HepG2 (cell line): ENCODE results near the gene TC2N. TPM values are rescaled to one million over a fixed set of nuclear protein-coding genes. Genes with fewer than 3 reads are reported as not detected.

ENCODE experiments used
- ATAC-seq: fragments of 200-7000 bp; cut with Tn5 transposase; 3 replicates; pipeline ENCODE4 v1.9.1; 2020; ENCODE audit warnings: mild to moderate bottlenecking, moderate library complexity
- BruUV-seq: library from RNA; stranded (reverse); fragments of 400-500 nt; replicated peaks from 2 replicates; lab custom pipeline; 2021; lab: Mats Ljungman, UMichigan
- CTCF ChIA-PET: fragments of 300-600 bp; formaldehyde crosslinking; extraction: SDS; loops from one replicate; lab custom pipeline; 2021; ENCODE audit warnings: low total read pairs, inconsistent platforms, low intra/inter-chr PET ratio; lab: Yijun Ruan, JAX
- POLR2A ChIA-PET: fragments of 350-600 bp; sonication (Branson Sonifier 250); formaldehyde crosslinking; loops from one replicate; lab custom pipeline; 2020; ENCODE audit warnings: antibody characterized with exemption, inconsistent platforms; lab: Yijun Ruan, JAX
- DNase-seq: peaks from one replicate; pipeline ENCODE4 v3.0.0-alpha.2; 2015; ENCODE audit warnings: low spot score
- FAIRE-seq: peaks from 3 replicates; lab custom pipeline; 2011; peaks lifted over from hg19 to GRCh38; lab: Jason Lieb, UNC
- H2AFZ ChIP-seq: one replicate; pipeline ENCODE4 v1.6.1; 2011; ENCODE audit warnings: low read length, inconsistent platforms
- H3K27ac ChIP-seq: fragments of 300-600 bp; 3 replicates; pipeline ENCODE4 v1.8.0; 2011; ENCODE audit warnings: mixed run types, mild to moderate bottlenecking, mixed read lengths, low read length, inconsistent platforms; ENCODE audit not compliant: insufficient read depth; ENCODE audit errors: extremely low read length
- H3K27me3 ChIP-seq, 2 experiments: fragments of 200-600 bp in 1 of 2; 2 replicates in 1 of 2; 3 replicates in 1 of 2; pipeline versions ENCODE4 v1.6.0 to v1.8.0; 2011; ENCODE audit warnings: low read length in 2 of 2, mild to moderate bottlenecking in 2 of 2, moderate library complexity in 2 of 2, inconsistent platforms in 1 of 2; ENCODE audit not compliant: insufficient read depth in 2 of 2, control insufficient read depth in 1 of 2
- H3K36me3 ChIP-seq, 2 experiments: fragments of 200-600 bp in 1 of 2; replicated peaks in 1 of 2; 2 replicates in 1 of 2; 3 replicates in 1 of 2; pipeline versions ENCODE4 v1.5.1 to v1.8.0; 2011; ENCODE audit warnings: low read length in 2 of 2, inconsistent platforms in 1 of 2; ENCODE audit not compliant: insufficient read depth in 2 of 2, control insufficient read depth in 1 of 2
- H3K4me1 ChIP-seq: 2 replicates; pipeline ENCODE4 v1.5.1; 2012; ENCODE audit warnings: low read length, inconsistent platforms; ENCODE audit not compliant: insufficient read depth
- H3K4me2 ChIP-seq: 2 replicates; pipeline ENCODE4 v1.6.0; 2011; ENCODE audit warnings: low read depth, low read length, inconsistent platforms
- H3K4me3 ChIP-seq, 3 experiments: fragments of 200-600 bp in 1 of 3; sonication (generic), shearing (Covaris generic) in 1 of 3; replicated peaks in 1 of 3; 2 replicates each; pipeline ENCODE4 v1.5.1; 2011 to 2016; ENCODE audit warnings: low read length in 3 of 3, inconsistent platforms in 2 of 3, low read depth in 2 of 3, mild to moderate bottlenecking in 2 of 3, control low read depth in 1 of 3, mixed read lengths in 1 of 3; ENCODE audit not compliant: insufficient read depth in 1 of 3
- H3K79me2 ChIP-seq: one replicate; pipeline ENCODE4 v1.6.1; 2011; ENCODE audit warnings: low read length, inconsistent platforms; ENCODE audit not compliant: insufficient read depth
- H3K9ac ChIP-seq: 2 replicates; pipeline ENCODE4 v1.6.0; 2011; ENCODE audit warnings: mild to moderate bottlenecking, low read depth, low read length, inconsistent platforms; ENCODE audit not compliant: insufficient read depth
- H3K9me3 ChIP-seq: 2 replicates; pipeline ENCODE4 v1.5.1; 2012; ENCODE audit warnings: mild to moderate bottlenecking, low read length
- H4K20me1 ChIP-seq: 2 replicates; pipeline ENCODE4 v1.6.0; 2011; ENCODE audit warnings: inconsistent platforms, mild to moderate bottlenecking, low read length, moderate library complexity; ENCODE audit not compliant: insufficient read depth
- CENPT ChIP-seq: sonication (generic); formaldehyde crosslinking; IDR thresholded peaks from 2 replicates; pipeline ENCODE4 v1.8.0; 2022; ENCODE audit warnings: low read depth, mild to moderate bottlenecking, moderate library complexity, missing genetic modification reagents
- FLYWCH1 ChIP-seq: sonication (generic); formaldehyde crosslinking; IDR thresholded peaks from 2 replicates; pipeline ENCODE4 v1.8.1; 2023; ENCODE audit warnings: mild to moderate bottlenecking, missing genetic modification reagents
- HES4 ChIP-seq: sonication (generic); formaldehyde crosslinking; IDR thresholded peaks from 2 replicates; pipeline ENCODE4 v1.9.0; 2021; ENCODE audit warnings: mild to moderate bottlenecking, missing genetic modification reagents, borderline replicate concordance
- MTF1 ChIP-seq: sonication (generic); formaldehyde crosslinking; IDR thresholded peaks from 2 replicates; pipeline ENCODE4 v1.5.0; 2020; ENCODE audit warnings: missing genetic modification reagents
- RAD51 ChIP-seq: fragments of 450-650 bp; IDR thresholded peaks from 2 replicates; pipeline ENCODE4 v1.6.1; 2016; ENCODE audit warnings: borderline replicate concordance
- SMC3 ChIP-seq: IDR thresholded peaks from 2 replicates; pipeline ENCODE4 v1.6.1; 2011; ENCODE audit warnings: low read length, improper control_type of control experiment
- ZNF607 ChIP-seq: sonication (generic); formaldehyde crosslinking; IDR thresholded peaks from 2 replicates; pipeline ENCODE4 v1.5.1; 2020; ENCODE audit warnings: missing genetic modification reagents, mild to moderate bottlenecking, borderline replicate concordance
- WGBS: methylation state at CpG from one replicate; pipeline ENCODE4 v1.1.6; 2017; ENCODE audit warnings: low lambda C conversion rate; 5-methylcytosine and 5-hydroxymethylcytosine counted together
- in situ Hi-C: cut with HindIII; loops from 2 replicates; pipeline ENCODE4 v1.10.0; 2017; ENCODE audit warnings: low pct_unique_long_range_greater_than_20kb; ENCODE audit not compliant: extremely low pct_ligation_motif_present
- intact Hi-C: fragments of 100-400 bp; cut with micrococcal nuclease; formaldehyde crosslinking; loops from one replicate; pipeline ENCODE4 v1.10.0; 2022; ENCODE audit not compliant: unreplicated experiment
- polyA plus RNA-seq, 8 experiments: library from polyadenylated mRNA; depleted of rRNA in 3 of 8; stranded (reverse) in 7 of 8; unstranded in 1 of 8; fragments of >200 nt; fragmentation: Illumina TruSeq in 4 of 8; extraction: Trizol in 4 of 8; gene quantifications; 2 replicates each; pipeline versions ENCODE4 v1.2.1 to v1.2.3, GENCODE V29; 2011 to 2016; ENCODE audit warnings: low read depth in 4 of 8, missing spikeins in 1 of 8, mixed read lengths in 1 of 8; ENCODE audit not compliant: insufficient read depth in 1 of 8
- total RNA-seq, 5 experiments: library from RNA; depleted of rRNA; stranded (reverse); fragments of >200 nt; fragmentation: Illumina TruSeq; extraction: Trizol; gene quantifications; 2 replicates each; pipeline ENCODE4 v1.2.3, GENCODE V29; 2016; ENCODE audit warnings: low read depth in 1 of 5
- TF ChIP-seq, protein P1 (sequence below): sonication (generic); formaldehyde crosslinking; IDR thresholded peaks from one replicate; pipeline ENCODE4 v1.5.1; 2020; ENCODE audit warnings: mild to moderate bottlenecking, missing genetic modification reagents; ENCODE audit errors: not compliant biosample characterization
- TF ChIP-seq, protein P2 (sequence below): sonication (generic); formaldehyde crosslinking; IDR thresholded peaks from 2 replicates; pipeline ENCODE4 v1.4.0; 2020; ENCODE audit warnings: missing genetic modification reagents, mild to moderate bottlenecking, borderline replicate concordance

The TC2N gene
- total and polyA plus RNA-seq, 2 of the 13 experiments (the other 11 are each of a cell fraction or from before 2014, with no cell fraction given), result 0.03 TPM; not detected in 1

DNA sequence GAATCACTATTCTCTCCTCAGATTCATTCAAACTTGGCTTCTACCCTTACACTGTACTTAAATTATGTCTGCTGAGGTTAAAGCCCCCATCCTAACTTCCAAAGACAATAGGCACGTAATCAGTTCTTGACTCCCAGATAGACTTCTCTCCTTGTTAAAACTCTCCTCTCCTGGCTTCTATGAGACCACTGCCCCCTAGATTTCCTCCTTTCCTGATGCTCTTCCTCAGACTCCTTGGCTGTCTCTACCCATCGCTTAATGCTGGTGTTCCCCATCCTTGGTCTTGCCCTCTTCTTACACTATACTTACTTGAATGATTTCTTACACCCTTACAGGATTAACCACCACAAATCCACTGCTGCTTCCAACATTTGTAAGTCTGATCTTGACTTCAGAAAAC, 32.8 kb downstream of the TC2N start (continued):
- TF ChIP-seq, protein P1, sequence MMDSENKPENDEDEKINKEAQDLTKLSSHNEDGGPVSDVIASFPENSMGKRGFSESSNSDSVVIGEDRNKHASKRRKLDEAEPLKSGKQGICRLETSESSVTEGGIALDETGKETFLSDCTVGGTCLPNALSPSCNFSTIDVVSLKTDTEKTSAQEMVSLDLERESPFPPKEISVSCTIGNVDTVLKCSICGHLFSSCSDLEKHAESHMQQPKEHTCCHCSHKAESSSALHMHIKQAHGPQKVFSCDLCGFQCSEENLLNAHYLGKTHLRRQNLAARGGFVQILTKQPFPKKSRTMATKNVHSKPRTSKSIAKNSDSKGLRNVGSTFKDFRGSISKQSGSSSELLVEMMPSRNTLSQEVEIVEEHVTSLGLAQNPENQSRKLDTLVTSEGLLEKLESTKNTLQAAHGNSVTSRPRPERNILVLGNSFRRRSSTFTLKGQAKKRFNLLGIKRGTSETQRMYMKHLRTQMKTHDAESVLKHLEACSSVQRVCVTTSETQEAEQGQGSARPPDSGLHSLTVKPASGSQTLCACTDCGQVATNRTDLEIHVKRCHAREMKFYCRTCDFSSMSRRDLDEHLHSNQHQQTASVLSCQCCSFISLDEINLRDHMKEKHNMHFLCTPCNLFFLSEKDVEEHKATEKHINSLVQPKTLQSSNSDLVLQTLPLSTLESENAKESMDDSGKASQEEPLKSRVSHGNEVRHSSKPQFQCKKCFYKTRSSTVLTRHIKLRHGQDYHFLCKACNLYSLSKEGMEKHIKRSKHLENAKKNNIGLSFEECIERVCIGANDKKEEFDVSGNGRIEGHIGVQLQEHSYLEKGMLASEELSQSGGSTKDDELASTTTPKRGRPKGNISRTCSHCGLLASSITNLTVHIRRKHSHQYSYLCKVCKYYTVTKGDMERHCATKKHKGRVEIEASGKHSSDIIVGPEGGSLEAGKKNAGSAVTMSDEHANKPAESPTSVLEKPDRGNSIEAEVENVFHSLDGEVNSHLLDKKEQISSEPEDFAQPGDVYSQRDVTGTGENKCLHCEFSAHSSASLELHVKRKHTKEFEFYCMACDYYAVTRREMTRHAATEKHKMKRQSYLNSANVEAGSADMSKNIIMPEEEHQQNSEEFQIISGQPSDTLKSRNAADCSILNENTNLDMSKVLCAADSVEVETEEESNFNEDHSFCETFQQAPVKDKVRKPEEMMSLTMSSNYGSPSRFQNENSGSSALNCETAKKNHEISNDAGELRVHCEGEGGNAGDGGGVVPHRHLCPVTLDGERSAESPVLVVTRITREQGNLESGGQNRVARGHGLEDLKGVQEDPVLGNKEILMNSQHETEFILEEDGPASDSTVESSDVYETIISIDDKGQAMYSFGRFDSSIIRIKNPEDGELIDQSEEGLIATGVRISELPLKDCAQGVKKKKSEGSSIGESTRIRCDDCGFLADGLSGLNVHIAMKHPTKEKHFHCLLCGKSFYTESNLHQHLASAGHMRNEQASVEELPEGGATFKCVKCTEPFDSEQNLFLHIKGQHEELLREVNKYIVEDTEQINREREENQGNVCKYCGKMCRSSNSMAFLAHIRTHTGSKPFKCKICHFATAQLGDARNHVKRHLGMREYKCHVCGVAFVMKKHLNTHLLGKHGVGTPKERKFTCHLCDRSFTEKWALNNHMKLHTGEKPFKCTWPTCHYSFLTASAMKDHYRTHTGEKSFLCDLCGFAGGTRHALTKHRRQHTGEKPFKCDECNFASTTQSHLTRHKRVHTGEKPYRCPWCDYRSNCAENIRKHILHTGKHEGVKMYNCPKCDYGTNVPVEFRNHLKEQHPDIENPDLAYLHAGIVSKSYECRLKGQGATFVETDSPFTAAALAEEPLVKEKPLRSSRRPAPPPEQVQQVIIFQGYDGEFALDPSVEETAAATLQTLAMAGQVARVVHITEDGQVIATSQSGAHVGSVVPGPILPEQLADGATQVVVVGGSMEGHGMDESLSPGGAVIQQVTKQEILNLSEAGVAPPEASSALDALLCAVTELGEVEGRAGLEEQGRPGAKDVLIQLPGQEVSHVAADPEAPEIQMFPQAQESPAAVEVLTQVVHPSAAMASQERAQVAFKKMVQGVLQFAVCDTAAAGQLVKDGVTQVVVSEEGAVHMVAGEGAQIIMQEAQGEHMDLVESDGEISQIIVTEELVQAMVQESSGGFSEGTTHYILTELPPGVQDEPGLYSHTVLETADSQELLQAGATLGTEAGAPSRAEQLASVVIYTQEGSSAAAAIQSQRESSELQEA (CRISPR knock-in tag), result no peak

DNA sequence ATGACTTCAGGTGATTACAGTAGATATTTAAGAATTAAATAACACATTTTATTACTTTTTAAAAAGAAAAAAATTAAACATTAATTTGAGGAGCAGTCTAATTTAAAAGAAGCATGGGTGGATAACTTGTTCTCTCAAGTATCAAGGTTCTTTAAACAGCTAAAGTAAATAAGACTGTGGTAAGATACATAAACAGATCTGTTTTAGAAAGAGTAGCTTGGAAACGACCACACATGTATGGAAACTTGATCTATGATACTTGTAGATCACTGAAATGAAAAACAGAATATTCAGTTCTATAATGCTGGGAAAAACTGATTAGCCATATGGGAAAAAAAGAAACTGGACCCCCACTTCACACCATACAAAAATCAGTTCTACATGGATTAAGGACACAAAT, 36.0 kb downstream of the TC2N start:
- no peak overlapping the region for H3K9ac ChIP-seq
- H3K4me1 ChIP-seq, result no peaks in the 10 kb centered on the region
- FAIRE-seq (no peak), DNase-seq (no peak), ATAC-seq (no peak)
- H3K9me3 ChIP-seq, result no peaks in the 10 kb centered on the region
- ChIA-PET POLR2A (no interaction called here), CTCF (no interaction called here)
- intact Hi-C loops, result no loop called here
- in situ Hi-C loops, result no loop called here
- no peaks in the 10 kb centered on the region for H3K36me3 ChIP-seq
- no peaks in the 10 kb centered on the region for H4K20me1 ChIP-seq
- no peak overlapping the region for H3K4me2 ChIP-seq
- TF ChIP-seq FLYWCH1 (CRISPR knock-in tag) (no peak), ZNF607 (CRISPR knock-in tag) (no peak), MTF1 (no peak), RAD51 (no peak), SMC3 (no peak), HES4 (CRISPR knock-in tag) (no peak), CENPT (CRISPR knock-in tag) (no peak)
- TF ChIP-seq, protein P2, sequence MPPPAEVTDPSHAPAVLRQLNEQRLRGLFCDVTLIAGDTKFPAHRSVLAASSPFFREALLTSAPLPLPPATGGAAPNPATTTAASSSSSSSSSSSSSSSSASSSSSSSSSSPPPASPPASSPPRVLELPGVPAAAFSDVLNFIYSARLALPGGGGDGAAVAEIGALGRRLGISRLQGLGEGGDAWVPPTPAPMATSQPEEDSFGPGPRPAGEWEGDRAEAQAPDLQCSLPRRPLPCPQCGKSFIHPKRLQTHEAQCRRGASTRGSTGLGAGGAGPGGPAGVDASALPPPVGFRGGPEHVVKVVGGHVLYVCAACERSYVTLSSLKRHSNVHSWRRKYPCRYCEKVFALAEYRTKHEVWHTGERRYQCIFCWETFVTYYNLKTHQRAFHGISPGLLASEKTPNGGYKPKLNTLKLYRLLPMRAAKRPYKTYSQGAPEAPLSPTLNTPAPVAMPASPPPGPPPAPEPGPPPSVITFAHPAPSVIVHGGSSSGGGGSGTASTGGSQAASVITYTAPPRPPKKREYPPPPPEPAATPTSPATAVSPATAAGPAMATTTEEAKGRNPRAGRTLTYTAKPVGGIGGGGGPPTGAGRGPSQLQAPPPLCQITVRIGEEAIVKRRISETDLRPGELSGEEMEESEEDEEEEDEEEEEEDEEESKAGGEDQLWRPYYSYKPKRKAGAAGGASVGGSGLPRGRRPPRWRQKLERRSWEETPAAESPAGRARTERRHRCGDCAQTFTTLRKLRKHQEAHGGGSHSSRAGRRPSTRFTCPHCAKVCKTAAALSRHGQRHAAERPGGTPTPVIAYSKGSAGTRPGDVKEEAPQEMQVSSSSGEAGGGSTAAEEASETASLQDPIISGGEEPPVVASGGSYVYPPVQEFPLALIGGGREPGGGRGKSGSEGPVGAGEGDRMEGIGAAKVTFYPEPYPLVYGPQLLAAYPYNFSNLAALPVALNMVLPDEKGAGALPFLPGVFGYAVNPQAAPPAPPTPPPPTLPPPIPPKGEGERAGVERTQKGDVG (CRISPR knock-in tag), result no peak
- H3K27me3 ChIP-seq, result peaks cover 0 to 20% of the 10 kb centered on the region in 2 experiments; a peak in 4 of 5 replicates
- 0% methylated on average over 1 of the region's 1 CpG for WGBS
- no peak overlapping the region for H3K4me3 ChIP-seq
- no peak overlapping the region for H2AFZ ChIP-seq
- no TSS peak for BruUV-seq
- H3K79me2 ChIP-seq, result no peaks in the 10 kb centered on the region
- no peak overlapping the region for H3K27ac ChIP-seq
